GM19238 (cell line): ENCODE data around the gene BNIPL.
A peak's percentile ranks its signal among the peaks of the same experiment; 100 is the strongest.

Experiments used
- DNase-seq: peaks from one replicate; pipeline ENCODE4 v3.0.0; 2011; ENCODE audit warnings: low spot score; ENCODE audit not compliant: insufficient read length

BNIPL gene

DNA sequence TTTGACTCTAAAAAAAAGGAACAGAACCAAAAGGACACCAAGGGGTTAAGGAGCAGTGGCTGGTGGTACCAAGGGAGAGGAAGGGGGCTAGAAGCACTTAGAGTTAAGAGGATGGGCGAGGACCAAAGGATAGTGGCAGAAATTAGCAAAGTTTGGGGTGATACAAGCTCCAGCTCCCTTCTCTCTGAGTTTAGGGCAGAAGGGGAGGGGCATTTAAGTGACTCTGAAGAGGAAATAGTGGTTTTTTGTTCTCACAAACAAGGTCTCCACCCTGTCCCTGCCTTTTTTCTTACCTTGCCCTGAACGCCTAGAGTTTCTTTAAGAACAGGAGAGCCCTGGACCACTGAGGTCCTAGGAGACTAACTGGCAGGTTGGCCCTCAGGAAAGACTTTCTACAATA, 19.8 kb downstream of the BNIPL start:
- DNase-seq: no peak

DNA sequence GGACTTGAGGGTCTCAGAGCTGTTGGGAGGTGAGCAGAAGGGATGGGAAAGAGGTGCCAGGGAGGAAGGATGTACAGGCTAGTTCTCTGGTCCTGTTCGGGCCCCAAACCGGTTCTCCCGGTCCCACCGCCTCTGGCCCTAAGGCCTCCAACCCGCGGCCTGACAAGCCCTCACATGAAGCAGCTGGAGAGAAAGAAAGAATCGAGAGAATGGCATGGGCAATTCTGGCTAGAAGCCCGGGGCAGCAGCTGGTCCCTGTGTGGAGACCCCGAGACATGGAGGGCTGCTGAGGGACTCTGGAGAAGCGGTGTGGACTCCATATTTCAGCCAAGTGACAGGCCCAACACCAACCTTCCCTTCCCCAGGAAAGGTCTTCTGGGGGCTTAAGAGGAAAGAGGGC, 22.3 kb downstream of the BNIPL start:
- no peak for DNase-seq

DNA sequence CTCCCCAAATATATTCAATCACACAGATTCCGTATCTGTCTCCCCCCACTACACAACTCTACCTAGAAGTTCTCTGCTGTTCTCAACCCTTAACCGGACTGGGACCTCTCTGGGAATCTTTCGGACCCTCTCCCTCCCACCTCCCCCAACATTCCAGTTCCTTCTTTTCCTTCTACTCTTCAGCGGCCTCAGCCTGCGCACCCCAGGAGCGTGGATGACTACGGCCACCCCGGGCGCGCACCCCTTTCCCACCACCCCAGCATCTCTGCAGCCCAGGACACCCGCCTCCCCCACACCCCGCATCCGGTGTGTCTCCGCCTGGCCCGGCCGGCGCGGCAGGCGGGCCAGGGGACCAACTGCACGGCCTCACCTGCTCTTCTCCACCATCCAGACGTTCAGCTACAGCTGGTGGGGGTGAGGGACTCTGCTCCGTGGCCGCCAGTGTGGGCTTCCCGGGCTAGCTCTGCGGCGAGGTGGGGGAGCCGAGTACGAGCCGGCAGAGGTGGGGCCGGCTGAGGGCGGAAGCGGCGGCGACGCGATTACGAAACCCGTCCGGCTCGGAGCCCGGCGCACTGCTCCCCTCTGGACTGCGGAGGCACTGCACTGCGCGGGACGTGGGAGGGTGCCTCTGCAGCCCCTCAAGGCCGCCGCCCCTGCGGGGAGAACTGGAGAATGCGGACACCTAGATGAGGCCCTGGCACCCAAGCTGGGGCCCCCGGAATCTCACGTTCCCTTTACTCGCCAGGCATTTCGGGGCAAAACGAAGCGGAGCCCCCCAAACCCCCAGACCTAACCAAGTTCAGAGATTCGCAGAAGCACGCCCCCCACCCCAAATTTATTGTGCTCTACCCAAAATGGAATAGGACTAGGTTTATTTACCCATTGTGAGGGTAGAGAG, 23.0 kb downstream of the BNIPL start, which contains the start of gene CDC42SE1:
Gene CDC42SE1, minus strand, starts transcription at position 514 of the 898 bp plus-strand sequence. CDS start 3,892 bp downstream, outside the sequence.
- DNase-seq: peak; percentile 88

GRCh38 chr1:151060007-151060656, 23.7 kb downstream of the BNIPL start, which contains the start of gene MLLT11:
Gene MLLT11, plus strand, starts transcription at chr1:151060397. Its CDS starts 6,828 bp downstream, at chr1:151067225.
- no peak for DNase-seq

GRCh38 chr1:151060657-151061421, 24.5 kb downstream of the BNIPL start:
- no peak for DNase-seq

GRCh38 chr1:151061704-151062103, 25.3 kb downstream of the BNIPL start:
- no peak for DNase-seq

- DNase-seq: no peak
Observed at GRCh38 chr1:151062741-151063371, 26.5 kb downstream of the BNIPL start.

DNA sequence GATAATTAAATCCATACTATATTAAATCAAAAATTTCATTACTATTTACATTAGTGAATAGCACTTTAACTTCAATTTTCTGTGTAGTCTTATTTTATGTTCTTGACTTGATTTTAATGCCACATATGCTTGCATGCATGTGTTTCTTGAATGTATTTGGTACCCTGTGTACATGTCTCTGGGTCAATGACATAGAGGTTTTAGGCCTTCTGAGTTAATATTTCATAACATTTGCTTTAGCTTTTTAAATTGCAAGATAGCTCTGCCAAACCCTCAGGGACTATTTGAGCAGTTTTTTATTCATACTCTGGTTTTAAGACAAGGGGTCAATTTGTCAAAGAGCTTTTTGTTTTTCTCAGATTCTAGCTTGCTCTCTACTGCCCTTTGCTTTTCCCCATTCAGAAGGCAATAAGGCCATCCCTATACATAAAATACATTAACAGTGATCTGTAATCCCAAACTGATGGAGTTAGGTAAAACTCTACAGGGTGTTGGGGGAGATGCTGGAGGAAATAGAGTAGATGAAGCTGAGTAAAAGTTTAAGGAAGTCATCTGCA, 28.8 kb downstream of the BNIPL start:
- DNase-seq: no peak

GRCh38 chr1:151067185-151067584, 30.8 kb downstream of the BNIPL start:
- DNase-seq: no peak

- DNase-seq: no peak
Observed at GRCh38 chr1:151069103-151069486, 32.7 kb downstream of the BNIPL start.

DNA sequence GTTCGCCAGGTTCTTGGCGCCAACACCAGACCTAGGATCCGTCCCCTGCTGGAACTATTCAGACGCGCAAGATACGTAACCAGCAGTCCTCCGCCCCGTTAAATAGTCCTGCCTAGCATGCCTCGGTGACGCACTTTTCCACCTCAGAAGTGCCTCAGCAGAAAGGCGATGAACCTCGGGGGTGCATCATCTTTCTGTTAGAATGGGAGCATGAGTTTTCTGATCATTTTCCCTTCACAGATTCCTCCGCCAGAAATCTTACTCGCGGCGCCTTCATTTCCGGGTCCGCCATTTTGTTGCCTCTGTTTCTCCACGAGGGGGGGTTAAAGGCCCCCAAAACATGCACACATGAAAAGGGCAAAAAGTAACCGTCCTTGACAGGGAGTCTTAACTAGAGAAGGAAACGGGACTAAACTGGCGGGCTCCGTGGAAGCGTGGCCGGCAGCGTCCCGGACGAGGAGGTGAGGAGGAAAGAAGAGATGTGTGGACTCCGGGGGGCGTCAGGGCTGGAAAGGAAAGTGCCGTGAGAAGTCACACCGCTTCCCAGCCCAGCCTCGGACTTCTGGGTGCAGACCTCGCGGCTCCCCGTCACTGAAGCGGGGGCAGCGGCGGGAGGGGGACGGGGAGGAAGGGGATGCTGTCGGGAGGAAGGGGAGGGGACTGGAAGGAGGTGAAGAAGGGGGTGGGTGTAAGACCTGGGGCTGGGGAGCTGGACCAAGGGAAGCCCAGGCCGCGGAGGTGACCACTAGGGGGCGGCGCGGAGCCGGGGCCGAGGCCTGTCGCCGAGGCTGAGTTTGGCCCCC, 34.3 kb downstream of the BNIPL start, which contains the start of gene GABPB2:
Gene GABPB2, plus strand, starts transcription at position 288 of the 803 bp plus-strand sequence. CDS start 17,429 bp downstream, outside the sequence.
- peak; percentile 85 for DNase-seq

DNA sequence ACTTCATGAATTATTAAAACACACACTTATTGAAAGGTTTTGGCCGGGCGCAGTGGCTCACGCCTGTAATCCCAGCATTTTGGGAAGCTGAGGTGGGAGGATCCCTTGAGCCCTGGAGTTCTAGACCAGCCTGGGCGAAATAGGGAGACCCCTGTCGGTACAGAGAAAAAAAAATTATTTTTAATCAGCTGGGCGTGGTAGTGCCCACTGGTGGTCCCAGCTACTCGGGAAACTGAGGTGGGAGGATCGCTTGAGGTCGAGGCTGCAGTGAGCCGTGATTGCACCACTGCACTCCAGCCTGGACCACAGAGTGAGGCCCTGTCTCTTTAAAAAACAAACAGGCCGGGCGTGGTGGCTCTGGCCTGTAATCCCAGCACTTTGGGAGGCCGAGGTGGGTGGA, 35.8 kb downstream of the BNIPL start:
- no peak for DNase-seq

GRCh38 chr1:151085953-151086559, 49.7 kb downstream of the BNIPL start:
- DNase-seq: no peak
